PC-9 (cell line): ENCODE data around the gene MRO.

Experiments
- CTCF ChIP-seq: fragments of 200-600 bp; sonication (generic); conservative IDR thresholded peaks from 2 replicates; pipeline ENCODE4 v1.6.1; 2017; ENCODE audit warnings: mixed run types, antibody characterized with exemption, mild to moderate bottlenecking, moderate library complexity
- EZH2 ChIP-seq: fragments of 200-600 bp; sonication (generic); IDR thresholded peaks from 2 replicates; pipeline ENCODE4 v1.8.0; 2017; ENCODE audit warnings: antibody characterized with exemption, low read depth

- TF ChIP-seq CTCF (no peak), EZH2 (no peak)
Measured at GRCh38 chr18:50844554-50844953, 24.7 kb upstream of the MRO start.
